Left ventricle myocardium inferior (tissue), 1 donor: ENCODE data around the gene MACROD2. TPM values are rescaled to one million over a fixed set of nuclear protein-coding genes. Genes with fewer than 3 reads are reported as not detected.

Experiments
- DNase-seq: peaks from one replicate; pipeline ENCODE4 v3.0.0-alpha.2; 2020
- H3K27ac ChIP-seq: fragments of 200-600 bp; replicated peaks from 2 replicates; pipeline ENCODE4 v1.8.0; 2021
- H3K27me3 ChIP-seq: fragments of 200-600 bp; 2 replicates; pipeline ENCODE4 v1.8.0; 2021; ENCODE audit warnings: low read depth
- H3K36me3 ChIP-seq: fragments of 200-600 bp; 2 replicates; pipeline ENCODE4 v1.8.0; 2021
- H3K4me1 ChIP-seq: fragments of 200-600 bp; 2 replicates; pipeline ENCODE4 v1.8.0; 2021
- H3K4me3 ChIP-seq: fragments of 200-600 bp; 2 replicates; pipeline ENCODE4 v1.8.0; 2021; ENCODE audit warnings: mild to moderate bottlenecking, moderate library complexity
- H3K9me3 ChIP-seq: fragments of 200-600 bp; replicated peaks from 2 replicates; pipeline ENCODE4 v1.8.0; 2021
- CTCF ChIP-seq: fragments of 200-600 bp; IDR thresholded peaks from 2 replicates; pipeline ENCODE4 v1.8.0; 2021; ENCODE audit warnings: antibody characterized with exemption, mild to moderate bottlenecking, borderline replicate concordance
- intact Hi-C: fragments of 100-400 bp; cut with micrococcal nuclease; formaldehyde crosslinking; loops from one replicate; pipeline ENCODE4 v1.11.0; 2022
- total RNA-seq: library from RNA; stranded (reverse); fragmentation: NEBNext Ultra II Directional; extraction: Animal tissue kit (Norgen Biotek cat#: 25700); gene quantifications from one replicate; pipeline ENCODE4 v1.2.1, GENCODE V29; 2021
- donor health status: DM: no; HTN: yes; CAD: no; lungs with severe emphysema.

The MACROD2 gene
- total RNA-seq, 1 donor from 2014 or later: 3.6 TPM

DNA sequence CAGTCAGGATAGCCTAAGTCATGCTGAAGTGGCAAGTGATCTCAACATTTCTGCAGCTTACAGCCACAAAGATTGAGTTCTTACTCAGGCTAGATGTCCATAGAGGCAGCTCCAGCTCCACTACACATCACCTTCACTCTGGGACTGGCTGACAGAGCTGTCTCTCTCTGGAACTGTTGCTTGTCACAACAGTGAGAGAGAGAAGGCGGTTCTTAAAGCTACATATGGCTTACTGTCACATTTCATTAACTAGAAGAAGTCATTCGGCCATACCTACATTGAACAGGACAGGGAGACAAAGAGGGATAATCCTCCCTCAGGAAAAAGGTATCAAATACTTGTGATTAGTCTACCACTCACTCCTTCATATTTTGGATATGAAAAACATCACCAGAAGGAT lies 1257.0 kb downstream of the MACROD2 start:
- no peak overlapping the region for H3K27ac ChIP-seq
- intact Hi-C loops: no loop called here
- H3K4me1 ChIP-seq: no peaks in the 10 kb centered on the region
- no peak overlapping the region for H3K4me3 ChIP-seq
- H3K27me3 ChIP-seq: no peaks in the 10 kb centered on the region
- no peak for TF ChIP-seq CTCF
- no peaks in the 10 kb centered on the region for H3K36me3 ChIP-seq
- no peak for DNase-seq
- no peaks in the 10 kb centered on the region for H3K9me3 ChIP-seq

- Histone ChIP-seq H3K4me1 (no peaks in the 10 kb centered on the region), H3K27me3 (no peaks in the 10 kb centered on the region), H3K27ac (no peak overlapping the region), H3K4me3 (no peak overlapping the region), H3K9me3 (no peaks in the 10 kb centered on the region), H3K36me3 (no peaks in the 10 kb centered on the region)
- intact Hi-C loops: no loop called here
- no peak for DNase-seq
- no peak for TF ChIP-seq CTCF
These were observed 1258.1 kb downstream of the MACROD2 start for GRCh38 chr20:15253431-15253830.

GRCh38 chr20:15256676-15257568 lies 1261.6 kb downstream of the MACROD2 start:
- Histone ChIP-seq H3K36me3 (no peaks in the 10 kb centered on the region), H3K27me3 (no peaks in the 10 kb centered on the region), H3K27ac (no peak overlapping the region), H3K4me1 (no peaks in the 10 kb centered on the region), H3K9me3 (no peaks in the 10 kb centered on the region), H3K4me3 (no peak overlapping the region)
- DNase-seq: no peak
- intact Hi-C loops: no loop called here
- no peak for TF ChIP-seq CTCF

DNA sequence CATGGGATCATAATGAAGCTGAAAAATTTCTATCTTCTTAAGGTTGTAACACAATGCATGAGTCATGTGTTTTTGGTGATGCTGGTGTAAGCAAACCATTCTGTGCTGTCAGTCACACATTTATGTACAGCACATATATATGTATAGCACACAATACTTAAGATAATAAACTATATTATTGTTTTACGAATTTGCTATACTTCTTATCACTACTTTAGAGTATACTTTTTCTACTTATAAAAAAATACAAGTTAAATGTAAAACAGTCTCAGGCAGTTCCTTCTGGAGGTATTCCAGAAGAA lies 1262.2 kb downstream of the MACROD2 start:
- no peak overlapping the region for H3K27ac ChIP-seq
- H3K27me3 ChIP-seq: no peaks in the 10 kb centered on the region
- H3K36me3 ChIP-seq: no peaks in the 10 kb centered on the region
- H3K9me3 ChIP-seq: no peaks in the 10 kb centered on the region
- H3K4me3 ChIP-seq: no peak overlapping the region
- no peaks in the 10 kb centered on the region for H3K4me1 ChIP-seq
- intact Hi-C loops: no loop called here
- no peak for DNase-seq
- TF ChIP-seq CTCF: no peak

- TF ChIP-seq CTCF: no peak
- no peaks in the 10 kb centered on the region for H3K4me1 ChIP-seq
- peaks cover 6% of the 10 kb centered on the region for H3K9me3 ChIP-seq
- DNase-seq: no peak
- intact Hi-C loops: no loop called here
- no peak overlapping the region for H3K4me3 ChIP-seq
- H3K27ac ChIP-seq: no peak overlapping the region
- no peaks in the 10 kb centered on the region for H3K27me3 ChIP-seq
- no peaks in the 10 kb centered on the region for H3K36me3 ChIP-seq
These were observed 1270.4 kb downstream of the MACROD2 start for GRCh38 chr20:15265581-15266309.
